Coronary artery (tissue), 2 donors: ENCODE results near the gene MACROD1.
A peak's percentile ranks its signal among the peaks of the same experiment; 100 is the strongest.

ENCODE experiments used
- DNase-seq: peaks from one replicate; pipeline ENCODE4 v3.0.0-alpha.2; 2017; ENCODE audit warnings: low spot score
- H3K27ac ChIP-seq, 2 donors: fragments of 200-600 bp; sonication (generic); one replicate each; pipeline ENCODE4 v1.5.1; 2016 to 2019
- H3K4me3 ChIP-seq: fragments of 200-600 bp; sonication (generic); 2 replicates; pipeline ENCODE4 v1.5.1; 2016; ENCODE audit warnings: mild to moderate bottlenecking, moderate library complexity
- CTCF ChIP-seq: fragments of 200-600 bp; sonication (generic); IDR thresholded peaks from one replicate; pipeline ENCODE4 v1.5.1; 2019; ENCODE audit warnings: antibody characterized with exemption

MACROD1 gene

GRCh38 chr11:64000026-64000739 is 165.7 kb downstream of the MACROD1 start:
- DNase-seq: no peak
- Histone ChIP-seq H3K27ac (peak overlapping the region in 1 of 2 donors; percentile 8), H3K4me3 (peak overlapping the region; percentile 64)

GRCh38 chr11:63999349-64000025 is 166.4 kb downstream of the MACROD1 start:
- DNase-seq: no peak
- H3K4me3 ChIP-seq: peak overlapping the region; percentile 64
- TF ChIP-seq CTCF: no peak
- no peak overlapping the region for H3K27ac ChIP-seq

More at GRCh38 chr11:64000026-64000739, 165.7 kb downstream of the MACROD1 start:
- peak; percentile 91 for TF ChIP-seq CTCF

GRCh38 chr11:63998558-63999348 is 167.2 kb downstream of the MACROD1 start:
- Histone ChIP-seq H3K27ac (no peak overlapping the region), H3K4me3 (peak overlapping the region; percentile 64)
- DNase-seq: no peak
- TF ChIP-seq CTCF: no peak

- Histone ChIP-seq H3K27ac (no peak overlapping the region), H3K4me3 (no peak overlapping the region)
- TF ChIP-seq CTCF: no peak
- DNase-seq: no peak
Measured at GRCh38 chr11:63997801-63998337, 168.0 kb downstream of the MACROD1 start.

GRCh38 chr11:63997104-63997700 is 168.7 kb downstream of the MACROD1 start:
- Histone ChIP-seq H3K27ac (no peak overlapping the region), H3K4me3 (no peak overlapping the region)
- DNase-seq: no peak
- TF ChIP-seq CTCF: no peak

GRCh38 chr11:63996512-63996911 is 169.4 kb downstream of the MACROD1 start:
- no peak overlapping the region for H3K4me3 ChIP-seq
- no peak for DNase-seq
- H3K27ac ChIP-seq: no peak overlapping the region
- TF ChIP-seq CTCF: no peak
